Measurements from ENCODE around the gene ABCC5.

DNA sequence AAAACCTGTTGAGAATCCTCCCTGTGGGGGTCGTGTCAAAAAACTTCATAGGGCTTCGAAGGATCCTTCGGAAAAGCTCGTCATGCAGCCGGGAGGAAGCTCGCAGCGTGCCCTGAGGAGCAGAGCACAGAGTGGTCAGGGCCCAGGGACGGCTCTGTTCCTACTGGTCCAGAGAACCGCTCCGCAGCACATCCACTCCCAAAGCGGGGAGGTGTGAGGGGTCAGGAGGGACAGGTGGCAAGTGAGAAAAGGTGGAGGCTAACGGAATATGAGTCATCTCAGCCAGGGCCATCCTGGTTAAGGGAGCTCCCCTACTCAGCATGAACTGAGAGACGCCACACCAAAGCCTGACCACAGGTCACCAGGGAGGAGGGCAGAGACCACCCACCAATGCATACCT lies 66.2 kb downstream of the ABCC5 start:
- TF ChIP-seq, protein P1, sequence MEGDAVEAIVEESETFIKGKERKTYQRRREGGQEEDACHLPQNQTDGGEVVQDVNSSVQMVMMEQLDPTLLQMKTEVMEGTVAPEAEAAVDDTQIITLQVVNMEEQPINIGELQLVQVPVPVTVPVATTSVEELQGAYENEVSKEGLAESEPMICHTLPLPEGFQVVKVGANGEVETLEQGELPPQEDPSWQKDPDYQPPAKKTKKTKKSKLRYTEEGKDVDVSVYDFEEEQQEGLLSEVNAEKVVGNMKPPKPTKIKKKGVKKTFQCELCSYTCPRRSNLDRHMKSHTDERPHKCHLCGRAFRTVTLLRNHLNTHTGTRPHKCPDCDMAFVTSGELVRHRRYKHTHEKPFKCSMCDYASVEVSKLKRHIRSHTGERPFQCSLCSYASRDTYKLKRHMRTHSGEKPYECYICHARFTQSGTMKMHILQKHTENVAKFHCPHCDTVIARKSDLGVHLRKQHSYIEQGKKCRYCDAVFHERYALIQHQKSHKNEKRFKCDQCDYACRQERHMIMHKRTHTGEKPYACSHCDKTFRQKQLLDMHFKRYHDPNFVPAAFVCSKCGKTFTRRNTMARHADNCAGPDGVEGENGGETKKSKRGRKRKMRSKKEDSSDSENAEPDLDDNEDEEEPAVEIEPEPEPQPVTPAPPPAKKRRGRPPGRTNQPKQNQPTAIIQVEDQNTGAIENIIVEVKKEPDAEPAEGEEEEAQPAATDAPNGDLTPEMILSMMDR (IDR thresholded peaks at IDR 0.05; ENCODE audit: low read length) = no peak
- TF ChIP-seq EZH2 (optimal IDR thresholded peaks at IDR 0.05; ENCODE audit: low read depth, low read length) = no peak

Measured in MM.1S (cell line).